Lung microvascular endothelial cell (primary cell): ENCODE results near the gene PLXDC2. TPM values are rescaled to one million over a fixed set of nuclear protein-coding genes. Genes with fewer than 3 reads are reported as not detected.
A peak's percentile ranks its signal among the peaks of the same experiment; 100 is the strongest.

Experiments used
- DNase-seq, 2 donors: peaks; one replicate each; pipeline versions ENCODE4 v3.0.0 to v3.0.0-alpha.2; 2010; ENCODE audit warnings: low read depth in 2 of 2
- total RNA-seq: library from RNA; depleted of rRNA; stranded (reverse); fragments of >200 nt; gene quantifications from 2 replicates; pipeline ENCODE4 v1.2.1, GENCODE V29; 2014

The PLXDC2 gene
- total RNA-seq, 1 donor from 2014 or later: 9.1 TPM

DNA sequence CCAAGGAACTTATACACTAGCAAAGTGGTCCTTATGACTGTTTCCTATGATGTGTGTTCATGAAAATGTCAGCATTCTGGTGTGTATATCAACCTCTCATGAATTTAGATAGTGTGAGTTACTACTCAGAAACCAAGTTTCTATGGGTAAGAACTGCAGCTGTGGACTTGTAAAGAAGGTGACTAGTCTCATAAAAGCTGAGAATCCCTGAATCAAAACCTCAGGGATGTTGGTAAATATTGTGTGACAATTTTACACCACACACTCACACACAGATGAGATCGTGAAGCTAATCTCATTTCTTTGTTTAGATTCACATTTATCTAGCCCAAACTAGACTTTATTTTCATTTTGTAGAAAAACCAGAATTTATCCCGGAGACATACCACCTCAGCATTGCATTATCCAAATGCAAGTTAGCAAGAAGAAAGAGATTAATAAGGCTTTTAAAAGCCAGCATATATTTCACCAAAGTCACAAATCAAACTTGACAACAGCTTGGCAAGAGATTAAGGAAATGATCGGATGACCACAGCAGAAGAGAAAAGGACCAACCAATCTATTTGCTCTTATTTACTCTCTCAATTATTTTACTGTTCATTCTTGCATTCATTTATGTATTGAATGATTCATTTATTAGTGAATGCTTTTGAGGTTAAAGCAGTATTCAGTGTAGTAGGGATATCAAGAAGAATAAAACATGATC, 92.9 kb downstream of the PLXDC2 start:
- DNase-seq: peak in 1 of 2 donors; percentile 7

GRCh38 chr10:19911886-19912285, 95.7 kb downstream of the PLXDC2 start:
- no peak for DNase-seq

GRCh38 chr10:19913987-19914386, 97.8 kb downstream of the PLXDC2 start:
- DNase-seq: no peak

- DNase-seq: no peak
These were observed 98.9 kb downstream of the PLXDC2 start for GRCh38 chr10:19915125-19915524.

- no peak for DNase-seq
These were observed 99.6 kb downstream of the PLXDC2 start for GRCh38 chr10:19915816-19916215.

DNA sequence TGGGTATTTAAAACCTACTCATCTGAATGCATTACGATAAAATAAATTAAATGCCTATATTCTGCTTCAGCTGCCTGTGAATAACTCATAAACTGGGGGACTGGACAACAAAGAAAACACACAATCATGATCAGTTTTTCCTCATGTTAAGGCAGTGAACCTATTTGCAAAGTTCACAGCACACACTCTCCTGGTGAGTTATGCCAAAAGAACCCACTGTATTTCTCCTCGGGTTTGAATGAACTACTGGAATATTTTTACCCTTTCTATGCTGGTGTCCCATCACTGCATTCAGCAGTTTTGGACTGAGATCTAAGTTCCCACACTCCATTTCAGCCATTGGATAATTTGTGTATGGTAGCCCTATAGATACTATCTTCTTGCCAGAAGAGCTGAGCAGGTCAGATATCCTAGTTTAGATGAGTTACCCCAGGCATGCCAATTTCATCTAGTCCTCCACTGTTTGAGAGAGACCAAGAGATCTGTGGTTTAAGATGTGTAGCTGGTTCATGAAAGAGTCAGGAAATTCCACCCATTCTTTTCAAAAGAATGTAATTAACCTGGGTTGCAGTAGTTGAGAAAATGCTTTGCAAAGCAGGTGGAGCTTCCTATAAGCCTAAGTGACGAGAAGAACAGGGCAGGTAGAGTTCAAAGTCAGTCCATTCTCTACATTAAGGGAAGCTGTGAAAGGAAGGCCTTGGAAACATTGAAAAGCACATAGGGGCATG, 101.7 kb downstream of the PLXDC2 start:
- peak in 1 of 2 donors; percentile 2 for DNase-seq

DNA sequence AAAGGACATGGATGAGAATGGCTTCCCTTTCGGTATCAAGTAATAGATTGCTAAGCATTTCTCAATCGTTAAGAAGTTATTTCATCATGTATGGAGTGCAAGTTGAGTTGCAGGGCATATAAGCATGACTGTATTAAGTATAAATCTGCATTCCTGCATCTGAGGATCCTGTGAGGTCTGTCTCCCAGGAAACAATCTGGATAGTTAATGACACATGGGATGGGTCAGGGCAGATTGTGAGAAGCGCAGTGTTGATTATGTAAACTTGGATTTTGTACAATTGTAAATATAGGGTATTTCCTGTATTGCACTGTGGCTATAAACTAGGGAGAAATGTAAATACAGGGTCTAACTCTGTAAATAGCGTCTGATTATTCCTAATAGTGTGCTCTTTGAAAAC, 102.6 kb downstream of the PLXDC2 start:
- DNase-seq: no peak

- DNase-seq: no peak
These were observed 103.4 kb downstream of the PLXDC2 start for GRCh38 chr10:19919671-19920070.

- no peak for DNase-seq
These were observed 104.0 kb downstream of the PLXDC2 start for GRCh38 chr10:19920075-19920726.

- no peak for DNase-seq
These were observed 105.3 kb downstream of the PLXDC2 start for GRCh38 chr10:19921300-19922140.

GRCh38 chr10:19922236-19922963, 106.2 kb downstream of the PLXDC2 start:
- peak in 1 of 2 donors; percentile 29 for DNase-seq

DNA sequence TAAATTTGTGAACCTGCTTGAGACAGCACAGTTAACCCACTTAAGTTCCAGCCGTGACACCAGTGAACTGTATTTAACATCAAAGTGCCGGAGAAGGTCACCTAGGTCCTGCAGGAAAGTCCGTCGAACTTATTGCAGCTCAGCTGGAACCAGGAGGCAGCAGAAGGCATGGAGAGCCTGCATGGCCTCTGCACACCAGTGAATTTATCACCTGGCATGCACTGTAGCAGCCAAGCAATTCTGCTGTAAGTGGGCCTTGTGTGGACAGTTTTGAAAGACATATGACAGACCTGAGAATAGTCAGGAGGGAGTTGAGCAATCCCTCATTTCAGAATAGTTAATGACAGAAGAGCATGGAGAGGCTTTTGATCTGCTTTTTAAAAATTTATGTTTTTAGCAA, 108.8 kb downstream of the PLXDC2 start:
- no peak for DNase-seq

DNA sequence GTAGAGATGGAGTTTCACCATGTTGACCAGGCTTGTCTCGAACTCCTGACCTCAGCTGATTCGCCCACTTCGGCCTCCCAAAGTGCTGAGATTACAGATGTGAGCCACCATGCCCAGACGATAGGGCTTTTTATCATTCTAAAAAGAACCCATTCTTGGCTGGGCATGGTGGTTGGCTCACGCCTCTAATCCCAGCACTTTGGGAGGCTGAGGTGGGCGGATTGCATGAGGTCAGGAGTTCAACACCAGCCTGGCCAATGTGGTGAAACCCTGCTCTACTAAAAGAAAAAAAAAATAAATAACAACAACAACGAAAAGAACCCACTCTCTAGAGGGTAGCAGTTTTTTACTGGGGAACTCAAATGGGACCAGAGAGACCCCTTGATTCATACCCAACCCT, 112.7 kb downstream of the PLXDC2 start:
- no peak for DNase-seq

DNA sequence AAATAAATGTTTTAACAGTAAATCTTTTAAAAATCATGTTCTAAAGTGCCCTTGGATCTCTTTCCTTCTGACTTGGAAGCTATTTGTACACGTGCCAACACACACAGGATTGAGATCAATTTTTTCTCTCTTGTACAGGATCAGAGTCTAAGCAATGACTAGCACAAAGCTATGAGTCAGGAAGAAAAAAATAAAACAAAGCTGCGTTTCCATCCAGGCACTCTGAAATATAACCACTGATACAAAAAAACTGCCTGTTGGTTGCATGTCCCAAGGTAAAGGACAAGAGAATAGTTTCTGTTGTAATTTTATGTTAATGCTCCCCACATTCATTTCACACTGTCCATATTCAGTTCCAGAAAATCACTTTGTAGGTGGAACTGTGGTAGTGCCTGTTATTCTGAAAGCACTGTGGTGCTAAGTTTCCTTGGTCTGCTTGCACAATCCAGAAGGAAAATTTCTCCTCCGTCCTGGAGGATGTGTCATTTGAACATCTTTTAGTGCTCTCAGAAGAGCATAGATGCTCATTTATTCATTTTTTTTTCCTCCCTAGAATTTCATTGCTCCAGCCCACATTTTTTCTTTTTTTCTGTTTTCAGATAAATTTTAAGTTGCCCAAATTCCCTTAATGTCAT, 113.4 kb downstream of the PLXDC2 start:
- peak in 1 of 2 donors; percentile 32 for DNase-seq

- peak in 1 of 2 donors; percentile 93 for DNase-seq
These were observed 115.0 kb downstream of the PLXDC2 start for GRCh38 chr10:19930936-19931893.

DNA sequence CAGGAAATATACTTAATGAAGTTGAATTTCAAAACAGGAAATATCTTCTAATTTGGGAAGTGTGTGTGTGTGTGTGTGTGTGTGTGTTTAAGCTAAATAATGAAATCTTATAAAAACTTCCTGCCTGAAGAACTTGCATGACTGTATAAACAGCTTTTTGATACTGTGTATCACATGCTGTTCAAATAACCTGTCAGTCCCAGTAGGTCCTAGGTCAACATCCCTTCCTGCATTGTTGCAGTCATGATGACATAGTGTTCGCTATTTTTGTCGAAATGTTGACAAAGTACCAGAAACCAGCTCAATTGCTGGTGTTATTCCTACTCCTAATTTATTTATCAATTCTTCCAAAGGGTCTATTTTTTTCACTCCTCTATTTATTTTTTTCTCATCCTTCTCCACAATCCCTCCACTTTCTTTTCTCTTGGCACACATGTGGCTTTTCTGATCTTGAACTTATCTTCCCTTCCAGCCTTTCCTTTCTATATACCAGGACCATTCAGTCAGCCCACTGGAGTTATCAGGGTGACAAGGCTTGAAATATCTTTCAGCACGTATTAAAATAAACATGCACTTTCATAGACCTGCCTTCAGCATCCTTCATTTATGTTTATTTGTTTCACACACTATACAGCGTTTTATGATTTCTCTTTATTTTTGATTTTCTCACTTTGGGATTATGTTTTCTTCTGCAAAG, 115.8 kb downstream of the PLXDC2 start:
- DNase-seq: peak in 1 of 2 donors; percentile 91

DNA sequence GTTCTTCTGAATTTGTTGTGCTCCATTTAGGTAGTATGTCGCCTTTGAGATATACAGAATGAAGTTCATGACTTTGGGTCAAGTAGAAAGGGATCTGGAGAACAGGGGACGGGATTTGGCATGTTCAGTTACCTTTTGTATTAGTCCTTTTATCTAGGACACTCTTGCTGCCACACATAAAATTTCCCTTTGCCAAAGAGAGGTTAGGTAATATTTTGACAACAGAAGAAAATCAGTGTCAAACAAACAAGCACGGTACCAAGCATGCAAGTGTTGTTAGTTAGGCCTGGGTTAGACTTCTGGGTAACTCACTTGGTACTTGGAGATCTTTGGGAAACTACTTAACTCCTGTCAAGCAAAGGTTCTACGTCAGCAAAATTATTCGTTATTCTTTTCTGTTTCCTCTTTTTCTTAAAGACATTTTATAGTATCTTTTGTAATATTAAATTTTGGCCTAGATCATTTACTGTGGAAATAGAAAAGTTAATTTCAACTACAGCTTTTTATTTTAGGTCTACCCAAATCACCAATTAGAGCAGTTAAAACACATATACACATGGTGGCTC, 116.7 kb downstream of the PLXDC2 start:
- no peak for DNase-seq

DNA sequence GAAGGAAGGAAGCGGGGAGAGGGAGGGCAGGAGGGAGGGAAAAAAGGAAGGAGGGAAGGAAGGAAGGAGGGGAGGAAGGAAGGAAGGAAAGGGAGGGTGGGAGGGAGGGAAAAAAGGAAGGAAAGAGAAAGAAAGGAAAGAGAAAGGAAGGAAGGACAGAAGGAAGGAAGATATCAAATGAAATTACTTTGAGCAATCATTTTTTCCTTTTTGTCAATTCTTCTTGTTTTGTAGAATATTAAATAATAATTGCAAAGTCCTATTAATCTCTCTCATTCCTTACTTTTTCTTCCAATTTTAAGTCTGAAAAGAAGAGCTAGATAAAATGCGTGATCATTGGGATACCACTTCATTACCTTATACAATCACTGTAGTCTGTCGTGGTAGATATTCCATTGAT, 117.5 kb downstream of the PLXDC2 start:
- DNase-seq: no peak
